K562 (cell line): ENCODE measurements around the gene RUNX3. TPM values are rescaled to one million over a fixed set of nuclear protein-coding genes. Genes with fewer than 3 reads are reported as not detected.

Experiments
- ARID2 ChIP-seq: fragments of 450-650 bp; IDR thresholded peaks from 2 replicates; pipeline ENCODE4 v1.6.1; 2017; ENCODE audit warnings: antibody characterized with exemption, mild to moderate bottlenecking
- ATF3 ChIP-seq, 2 experiments: fragments of 450-650 bp in 1 of 2; sonication (generic) in 1 of 2; formaldehyde crosslinking in 1 of 2; IDR thresholded peaks in 1 of 2; conservative IDR thresholded peaks in 1 of 2; 2 replicates each; pipeline versions ENCODE4 v1.6.1 to v1.8.1; 2016 to 2023; ENCODE audit warnings: mild to moderate bottlenecking in 2 of 2, moderate library complexity in 2 of 2, inconsistent platforms in 1 of 2, missing genetic modification reagents in 1 of 2
- BMI1 ChIP-seq: fragments of 150-350 bp; IDR thresholded peaks from 2 replicates; pipeline ENCODE4 v1.6.1; 2014; ENCODE audit warnings: low read length
- CBX1 ChIP-seq: sonication (generic); IDR thresholded peaks from 2 replicates; pipeline ENCODE4 v1.6.1; 2016; ENCODE audit warnings: antibody characterized with exemption, low read depth, mild to moderate bottlenecking
- CREB5 ChIP-seq: fragments of 250-450 bp; sonication (Bioruptor Pico); IDR thresholded peaks from 2 replicates; pipeline ENCODE4 v1.5.0; 2020; ENCODE audit warnings: mild to moderate bottlenecking
- ETV1 ChIP-seq: fragments of 450-650 bp; conservative IDR thresholded peaks from 2 replicates; pipeline ENCODE4 v1.6.1; 2016; ENCODE audit warnings: missing genetic modification characterization, control low read depth, low read depth, missing compliant biosample characterization
- GABPB2 ChIP-seq: fragments of 250-450 bp; sonication (Bioruptor Pico); conservative IDR thresholded peaks from 2 replicates; pipeline ENCODE4 v1.5.1; 2021; ENCODE audit warnings: mild to moderate bottlenecking
- HLTF ChIP-seq: fragments of 450-650 bp; IDR thresholded peaks from 2 replicates; pipeline ENCODE4 v1.6.1; 2016
- JUND ChIP-seq, 2 experiments: IDR thresholded peaks; 2 replicates in 1 of 2; 3 replicates in 1 of 2; pipeline ENCODE4 v1.6.1; 2011; ENCODE audit warnings: borderline replicate concordance in 2 of 2, low read depth in 2 of 2, low read length in 2 of 2, improper control_type of control experiment in 1 of 2, missing biosample characterization in 1 of 2, missing genetic modification characterization in 1 of 2, missing genetic modification reagents in 1 of 2
- KAT8 ChIP-seq: fragments of 450-650 bp; IDR thresholded peaks from 2 replicates; pipeline ENCODE4 v1.6.1; 2016; ENCODE audit warnings: low read depth, mild to moderate bottlenecking
- NCOA1 ChIP-seq: fragments of 450-650 bp; IDR thresholded peaks from 2 replicates; pipeline ENCODE4 v1.6.1; 2016; ENCODE audit warnings: low read depth
- NFE2 ChIP-seq: IDR thresholded peaks from 2 replicates; pipeline ENCODE4 v1.6.1; 2014; ENCODE audit warnings: antibody characterized with exemption, low read depth
- PTTG1 ChIP-seq: fragments of 450-650 bp; IDR thresholded peaks from 2 replicates; pipeline ENCODE4 v1.6.1; 2016; ENCODE audit warnings: low read depth, mild to moderate bottlenecking, missing genetic modification characterization, missing compliant biosample characterization
- PYGO2 ChIP-seq: fragments of 450-650 bp; IDR thresholded peaks from 2 replicates; pipeline ENCODE4 v1.6.1; 2016; ENCODE audit warnings: mild to moderate bottlenecking, missing genetic modification characterization, moderate library complexity, missing compliant biosample characterization
- RUNX1 ChIP-seq: sonication (generic); IDR thresholded peaks from 2 replicates; pipeline ENCODE4 v1.6.1; 2016; ENCODE audit warnings: antibody characterized with exemption, low read depth
- SMARCB1 ChIP-seq: IDR thresholded peaks from 2 replicates; pipeline ENCODE4 v1.6.1; 2011; ENCODE audit warnings: improper control_type of control experiment, low read depth; ENCODE audit not compliant: insufficient read length
- SP2 ChIP-seq: IDR thresholded peaks from 2 replicates; pipeline ENCODE4 v1.6.1; 2011; ENCODE audit warnings: mild to moderate bottlenecking, low read depth, low read length, moderate library complexity; ENCODE audit not compliant: poor library complexity, severe bottlenecking; ENCODE audit errors: extremely low read depth
- TAF1 ChIP-seq: IDR thresholded peaks from 2 replicates; pipeline ENCODE4 v1.6.1; 2011; ENCODE audit warnings: mild to moderate bottlenecking, low read length, moderate library complexity; ENCODE audit not compliant: insufficient read depth, control insufficient read depth, severe bottlenecking; ENCODE audit errors: extremely low read depth
- XRCC3 ChIP-seq: fragments of 450-650 bp; IDR thresholded peaks from 2 replicates; pipeline ENCODE4 v1.6.1; 2017; ENCODE audit warnings: mild to moderate bottlenecking, moderate library complexity
- ZBTB49 ChIP-seq: sonication (generic); formaldehyde crosslinking; IDR thresholded peaks from 2 replicates; pipeline ENCODE4 v1.8.0; 2022; ENCODE audit warnings: missing genetic modification reagents, mild to moderate bottlenecking, borderline replicate concordance
- ZNF224 ChIP-seq: sonication (generic); formaldehyde crosslinking; IDR thresholded peaks from 2 replicates; pipeline ENCODE4 v1.8.0; 2022; ENCODE audit warnings: mild to moderate bottlenecking, missing genetic modification reagents
- ZNF280B ChIP-seq: fragments of 250-450 bp; sonication (Bioruptor Pico); IDR thresholded peaks from 2 replicates; pipeline ENCODE4 v1.5.1; 2021; ENCODE audit warnings: mild to moderate bottlenecking
- ZNF431 ChIP-seq: sonication (generic); formaldehyde crosslinking; IDR thresholded peaks from 2 replicates; pipeline ENCODE4 v1.8.0; 2022; ENCODE audit warnings: mild to moderate bottlenecking, missing genetic modification reagents
- polyA plus RNA-seq, 8 experiments: library from polyadenylated mRNA; depleted of rRNA in 4 of 8; stranded (reverse) in 5 of 8; unstranded in 3 of 8; fragments of >200 nt; fragmentation: Nextera tagmentation in 2 of 8; fragmentation: Illumina TruSeq in 1 of 8; extraction: Ambion mirVana in 2 of 8; extraction: Trizol in 1 of 8; gene quantifications; 2 replicates each; pipeline versions ENCODE4 v1.2.1 to v1.2.3, GENCODE V29; 2011 to 2014; ENCODE audit warnings: inconsistent platforms in 1 of 8, missing spikeins in 1 of 8
- total RNA-seq, 7 experiments: library from RNA; depleted of rRNA in 6 of 7; stranded (reverse); fragments of >200 nt in 6 of 7; fragmentation: Illumina TruSeq in 2 of 7; extraction: Trizol in 2 of 7; gene quantifications; 2 replicates each; pipeline versions ENCODE4 v1.2.1 to v1.2.3, GENCODE V29; 2011 to 2021; ENCODE audit warnings: low replicate concordance in 1 of 7

The RUNX3 gene
- total and polyA plus RNA-seq, 9 of the 15 experiments (the other 6 are each of a cell fraction or from before 2014, with no cell fraction given) = 0.01 to 0.64 (median 0.09) TPM

GRCh38 chr1:24966724-24967346, 36.8 kb upstream of the RUNX3 start (continued):
- TF ChIP-seq NFE2 = peak; percentile 76
- TF ChIP-seq KAT8 = no peak
- TF ChIP-seq ZNF280B (CRISPR knock-in tag) = no peak
- no peak for TF ChIP-seq CREB5 (CRISPR knock-in tag)
- no peak for TF ChIP-seq HLTF
- TF ChIP-seq TAF1 = no peak
- TF ChIP-seq GABPB2 = no peak
- no peak for TF ChIP-seq SMARCB1
- peak; percentile 99 for TF ChIP-seq ATF3 (IDR thresholded peaks at IDR 0.05)
- peak; percentile 83; the same call in 1 of the 2 replicates for TF ChIP-seq ATF3 (CRISPR knock-in tag; conservative IDR thresholded peaks at IDR 0.05)
- no peak for TF ChIP-seq RUNX1
- TF ChIP-seq SP2 = no peak
- TF ChIP-seq ZNF224 = no peak
- no peak for TF ChIP-seq ZNF431
- TF ChIP-seq CBX1 = no peak
- peak; percentile 94 for TF ChIP-seq JUND (IDR thresholded peaks at IDR 0.05; ENCODE audit: borderline replicate concordance, low read depth, low read length)
- peak; percentile 86 for TF ChIP-seq JUND (tag; IDR thresholded peaks at IDR 0.05; ENCODE audit: borderline replicate concordance, low read depth, low read length)
- no peak for TF ChIP-seq ARID2
- no peak for TF ChIP-seq PYGO2 (tag)
- no peak for TF ChIP-seq PTTG1 (tag)
- TF ChIP-seq ETV1 = peak; percentile 76
- TF ChIP-seq BMI1 = no peak
- no peak for TF ChIP-seq ZBTB49 (CRISPR knock-in tag)
- TF ChIP-seq XRCC3 = no peak
- TF ChIP-seq NCOA1 = no peak
